HEK293 (cell line): ENCODE data around the gene GREB1L.

Source experiments
- CTCF ChIA-PET: fragments of 350-600 bp; formaldehyde crosslinking; extraction: SDS; loops from one replicate; lab custom pipeline; 2021; ENCODE audit warnings: antibody characterized with exemption; lab: Yijun Ruan, JAX
- POLR2A ChIA-PET: fragments of 300-600 bp; formaldehyde crosslinking; extraction: SDS; loops from one replicate; lab custom pipeline; 2020; ENCODE audit warnings: antibody characterized with exemption, inconsistent platforms; lab: Yijun Ruan, JAX
- H3K27ac ChIP-seq: fragments of 200-500 bp; sonication (Bioruptor generic); 2 replicates; pipeline ENCODE4 v1.5.1; 2014; ENCODE audit warnings: low read depth, low read length, control low read depth, inconsistent platforms; ENCODE audit errors: extremely low read depth
- H3K36me3 ChIP-seq, 2 experiments: fragments of 200-500 bp in 1 of 2; sonication (Bioruptor generic) in 1 of 2; 1 replicate in 1 of 2; 2 replicates in 1 of 2; pipeline ENCODE4 v1.5.1; 2014 to 2017; ENCODE audit warnings: inconsistent platforms in 2 of 2, low read length in 2 of 2; ENCODE audit not compliant: control insufficient read depth in 2 of 2, insufficient read depth in 1 of 2
- H3K4me1 ChIP-seq: fragments of 200-500 bp; sonication (Bioruptor generic); 2 replicates; pipeline ENCODE4 v1.5.1; 2014; ENCODE audit warnings: mild to moderate bottlenecking, low read length, inconsistent platforms; ENCODE audit not compliant: control insufficient read depth, insufficient read depth
- H3K4me3 ChIP-seq: 2 replicates; pipeline ENCODE4 v1.5.1; 2011; ENCODE audit warnings: low read depth, mild to moderate bottlenecking, control low read depth, low read length, moderate library complexity
- H3K9me3 ChIP-seq: fragments of 200-500 bp; sonication (Bioruptor generic); 2 replicates; pipeline ENCODE4 v1.5.1; 2014; ENCODE audit warnings: low read depth, low read length, inconsistent platforms; ENCODE audit not compliant: control insufficient read depth, insufficient read depth
- BCL11B ChIP-seq: fragments of 450-650 bp; formaldehyde crosslinking; IDR thresholded peaks from 2 replicates; pipeline ENCODE4 v1.5.1; 2016; ENCODE audit warnings: low read depth, missing biosample characterization, missing genetic modification characterization
- FEZF1 ChIP-seq: fragments of 450-650 bp; formaldehyde crosslinking; IDR thresholded peaks from 2 replicates; pipeline ENCODE4 v1.5.1; 2016; ENCODE audit warnings: missing biosample characterization, missing genetic modification characterization
- GFI1B ChIP-seq: fragments of 450-650 bp; formaldehyde crosslinking; IDR thresholded peaks from 2 replicates; pipeline ENCODE4 v1.5.1; 2016; ENCODE audit warnings: missing biosample characterization, missing genetic modification characterization
- IKZF3 ChIP-seq: fragments of 450-650 bp; IDR thresholded peaks from 2 replicates; pipeline ENCODE4 v1.5.0; 2018; ENCODE audit warnings: missing biosample characterization, mild to moderate bottlenecking, missing genetic modification characterization, moderate library complexity
- OSR2 ChIP-seq: fragments of 450-650 bp; formaldehyde crosslinking; IDR thresholded peaks from 2 replicates; pipeline ENCODE4 v1.5.1; 2016; ENCODE audit warnings: missing biosample characterization, missing genetic modification characterization
- TCF7L2 ChIP-seq: IDR thresholded peaks from 2 replicates; pipeline ENCODE4 v1.6.1; 2011; ENCODE audit warnings: low read depth, mild to moderate bottlenecking, inconsistent platforms, low read length, moderate library complexity, borderline replicate concordance
- YY2 ChIP-seq: fragments of 450-650 bp; formaldehyde crosslinking; IDR thresholded peaks from 2 replicates; pipeline ENCODE4 v1.5.1; 2016; ENCODE audit warnings: missing biosample characterization, missing genetic modification characterization
- ZBTB48 ChIP-seq: fragments of 450-650 bp; formaldehyde crosslinking; IDR thresholded peaks from 2 replicates; pipeline ENCODE4 v1.5.1; 2016; ENCODE audit warnings: missing biosample characterization, missing genetic modification characterization
- ZNF138 ChIP-seq: fragments of 450-650 bp; formaldehyde crosslinking; IDR thresholded peaks from 2 replicates; pipeline ENCODE4 v1.5.1; 2016; ENCODE audit warnings: missing biosample characterization, missing genetic modification characterization, borderline replicate concordance
- ZNF2 ChIP-seq: fragments of 450-650 bp; formaldehyde crosslinking; IDR thresholded peaks from 2 replicates; pipeline ENCODE4 v1.5.1; 2016; ENCODE audit warnings: missing biosample characterization, missing genetic modification characterization
- ZNF214 ChIP-seq: fragments of 450-650 bp; formaldehyde crosslinking; IDR thresholded peaks from 2 replicates; pipeline ENCODE4 v1.5.1; 2017; ENCODE audit warnings: missing biosample characterization, mild to moderate bottlenecking, missing genetic modification characterization, borderline replicate concordance
- ZNF501 ChIP-seq: fragments of 450-650 bp; formaldehyde crosslinking; IDR thresholded peaks from 2 replicates; pipeline ENCODE4 v1.5.1; 2016; ENCODE audit warnings: missing biosample characterization, missing genetic modification characterization
- ZNF521 ChIP-seq: fragments of 450-650 bp; formaldehyde crosslinking; IDR thresholded peaks from 2 replicates; pipeline ENCODE4 v1.5.1; 2017; ENCODE audit warnings: missing biosample characterization, mild to moderate bottlenecking, missing genetic modification characterization
- ZNF561 ChIP-seq: fragments of 450-650 bp; IDR thresholded peaks from 2 replicates; pipeline ENCODE4 v1.5.1; 2018; ENCODE audit warnings: missing biosample characterization, missing genetic modification characterization, borderline replicate concordance
- ZNF664 ChIP-seq: fragments of 450-650 bp; formaldehyde crosslinking; IDR thresholded peaks from 2 replicates; pipeline ENCODE4 v1.5.1; 2016; ENCODE audit warnings: missing biosample characterization, missing genetic modification characterization
- ZNF843 ChIP-seq: fragments of 450-650 bp; formaldehyde crosslinking; IDR thresholded peaks from 2 replicates; pipeline ENCODE4 v1.5.1; 2016; ENCODE audit warnings: missing biosample characterization, missing genetic modification characterization
- TF ChIP-seq, protein P1 (sequence below): fragments of 450-650 bp; formaldehyde crosslinking; IDR thresholded peaks from 2 replicates; pipeline ENCODE4 v1.5.1; 2017; ENCODE audit warnings: missing biosample characterization, missing genetic modification characterization
- TF ChIP-seq, protein P2 (sequence below): fragments of 450-650 bp; formaldehyde crosslinking; IDR thresholded peaks from 2 replicates; pipeline ENCODE4 v1.5.1; 2017; ENCODE audit warnings: missing biosample characterization, missing genetic modification characterization
- TF ChIP-seq, protein P3 (sequence below): fragments of 450-650 bp; formaldehyde crosslinking; IDR thresholded peaks from 2 replicates; pipeline ENCODE4 v1.5.1; 2016; ENCODE audit warnings: missing biosample characterization, missing genetic modification characterization
- TF ChIP-seq, protein P4 (sequence below): fragments of 450-650 bp; formaldehyde crosslinking; IDR thresholded peaks from 2 replicates; pipeline ENCODE4 v1.5.1; 2017; ENCODE audit warnings: missing biosample characterization, missing genetic modification characterization
- TF ChIP-seq, protein P5 (sequence below): fragments of 450-650 bp; formaldehyde crosslinking; IDR thresholded peaks from 2 replicates; pipeline ENCODE4 v1.5.1; 2016; ENCODE audit warnings: missing biosample characterization, missing genetic modification characterization

The GREB1L gene

DNA sequence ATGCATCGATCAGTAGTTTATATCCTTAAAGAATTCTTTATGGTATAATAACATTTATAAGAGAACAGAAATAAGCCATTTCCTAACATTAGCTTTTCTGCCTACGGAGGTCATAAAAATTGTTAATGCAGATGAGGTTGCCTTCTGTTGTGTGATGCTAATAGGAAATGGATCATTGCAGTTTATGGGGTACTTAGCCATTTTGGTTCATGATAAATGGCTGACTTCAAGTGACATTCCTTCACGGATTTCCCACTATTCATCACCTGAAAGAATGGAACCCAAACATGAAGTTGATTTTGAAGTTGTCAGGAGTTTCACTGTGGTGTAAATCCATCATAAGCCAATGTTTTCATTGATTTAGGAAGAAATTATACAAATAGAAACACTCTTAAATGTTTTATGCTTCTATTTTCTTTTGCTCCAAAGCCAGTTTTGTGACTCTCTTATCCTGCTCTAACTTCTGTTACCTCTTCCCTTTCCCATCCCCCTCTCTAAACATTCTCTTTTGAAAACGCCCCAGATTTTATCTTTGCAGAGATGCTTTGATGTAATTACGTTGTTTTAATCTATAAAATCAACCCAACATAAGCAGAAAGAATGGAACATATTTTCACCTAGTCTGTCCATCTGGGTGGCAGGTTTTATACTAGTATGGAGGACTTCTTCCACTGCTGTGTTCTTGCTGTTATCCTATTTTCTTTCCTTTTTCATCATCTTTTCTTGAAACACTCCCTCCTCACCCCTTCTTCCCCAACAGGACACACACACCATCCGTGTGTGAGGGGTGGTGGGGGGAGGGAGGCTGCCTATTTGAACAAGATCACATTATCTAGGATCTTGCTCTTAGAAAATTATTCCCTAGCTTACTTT lies 58.2 kb downstream of the GREB1L start:
- Histone ChIP-seq H3K4me1 (peaks cover 25% of the 10 kb centered on the region), H3K27ac (no peak overlapping the region), H3K9me3 (no peaks in the 10 kb centered on the region), H3K4me3 (no peak overlapping the region), H3K36me3 (no peaks in the 10 kb centered on the region)
- TF ChIP-seq ZNF138 = no peak
- TF ChIP-seq TCF7L2 = peak; percentile 53; the same call in 1 of the 2 replicates
- TF ChIP-seq IKZF3 (tag by site-specific recombination) = 0 out of 2 replicates have a peak, but pooled peaks have one; percentile 38
- TF ChIP-seq, protein P1, sequence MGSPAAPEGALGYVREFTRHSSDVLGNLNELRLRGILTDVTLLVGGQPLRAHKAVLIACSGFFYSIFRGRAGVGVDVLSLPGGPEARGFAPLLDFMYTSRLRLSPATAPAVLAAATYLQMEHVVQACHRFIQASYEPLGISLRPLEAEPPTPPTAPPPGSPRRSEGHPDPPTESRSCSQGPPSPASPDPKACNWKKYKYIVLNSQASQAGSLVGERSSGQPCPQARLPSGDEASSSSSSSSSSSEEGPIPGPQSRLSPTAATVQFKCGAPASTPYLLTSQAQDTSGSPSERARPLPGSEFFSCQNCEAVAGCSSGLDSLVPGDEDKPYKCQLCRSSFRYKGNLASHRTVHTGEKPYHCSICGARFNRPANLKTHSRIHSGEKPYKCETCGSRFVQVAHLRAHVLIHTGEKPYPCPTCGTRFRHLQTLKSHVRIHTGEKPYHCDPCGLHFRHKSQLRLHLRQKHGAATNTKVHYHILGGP (tag by site-specific recombination) = no peak
- TF ChIP-seq, protein P2, sequence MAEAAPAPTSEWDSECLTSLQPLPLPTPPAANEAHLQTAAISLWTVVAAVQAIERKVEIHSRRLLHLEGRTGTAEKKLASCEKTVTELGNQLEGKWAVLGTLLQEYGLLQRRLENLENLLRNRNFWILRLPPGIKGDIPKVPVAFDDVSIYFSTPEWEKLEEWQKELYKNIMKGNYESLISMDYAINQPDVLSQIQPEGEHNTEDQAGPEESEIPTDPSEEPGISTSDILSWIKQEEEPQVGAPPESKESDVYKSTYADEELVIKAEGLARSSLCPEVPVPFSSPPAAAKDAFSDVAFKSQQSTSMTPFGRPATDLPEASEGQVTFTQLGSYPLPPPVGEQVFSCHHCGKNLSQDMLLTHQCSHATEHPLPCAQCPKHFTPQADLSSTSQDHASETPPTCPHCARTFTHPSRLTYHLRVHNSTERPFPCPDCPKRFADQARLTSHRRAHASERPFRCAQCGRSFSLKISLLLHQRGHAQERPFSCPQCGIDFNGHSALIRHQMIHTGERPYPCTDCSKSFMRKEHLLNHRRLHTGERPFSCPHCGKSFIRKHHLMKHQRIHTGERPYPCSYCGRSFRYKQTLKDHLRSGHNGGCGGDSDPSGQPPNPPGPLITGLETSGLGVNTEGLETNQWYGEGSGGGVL (tag by site-specific recombination) = peak; percentile 43; the same call in 1 of the 2 replicates
- 0 out of 2 replicates have a peak, but pooled peaks have one; percentile 29 for TF ChIP-seq GFI1B (tag by site-specific recombination)
- TF ChIP-seq, protein P3, sequence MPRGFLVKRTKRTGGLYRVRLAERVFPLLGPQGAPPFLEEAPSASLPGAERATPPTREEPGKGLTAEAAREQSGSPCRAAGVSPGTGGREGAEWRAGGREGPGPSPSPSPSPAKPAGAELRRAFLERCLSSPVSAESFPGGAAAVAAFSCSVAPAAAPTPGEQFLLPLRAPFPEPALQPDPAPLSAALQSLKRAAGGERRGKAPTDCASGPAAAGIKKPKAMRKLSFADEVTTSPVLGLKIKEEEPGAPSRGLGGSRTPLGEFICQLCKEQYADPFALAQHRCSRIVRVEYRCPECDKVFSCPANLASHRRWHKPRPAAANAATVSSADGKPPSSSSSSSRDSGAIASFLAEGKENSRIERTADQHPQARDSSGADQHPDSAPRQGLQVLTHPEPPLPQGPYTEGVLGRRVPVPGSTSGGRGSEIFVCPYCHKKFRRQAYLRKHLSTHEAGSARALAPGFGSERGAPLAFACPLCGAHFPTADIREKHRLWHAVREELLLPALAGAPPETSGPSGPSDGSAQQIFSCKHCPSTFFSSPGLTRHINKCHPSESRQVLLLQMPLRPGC (tag by site-specific recombination) = 0 out of 2 replicates have a peak, but pooled peaks have one; percentile 45
- TF ChIP-seq OSR2 = peak; percentile 74
- TF ChIP-seq FEZF1 (tag by site-specific recombination) = peak; percentile 94
- TF ChIP-seq ZNF521 (tag by site-specific recombination) = no peak
- 0 out of 2 replicates have a peak, but pooled peaks have one; percentile 33 for TF ChIP-seq ZNF561 (tag by site-specific recombination)
- no peak for TF ChIP-seq ZNF2
- no peak for TF ChIP-seq ZNF664 (tag by site-specific recombination)
- TF ChIP-seq, protein P4, sequence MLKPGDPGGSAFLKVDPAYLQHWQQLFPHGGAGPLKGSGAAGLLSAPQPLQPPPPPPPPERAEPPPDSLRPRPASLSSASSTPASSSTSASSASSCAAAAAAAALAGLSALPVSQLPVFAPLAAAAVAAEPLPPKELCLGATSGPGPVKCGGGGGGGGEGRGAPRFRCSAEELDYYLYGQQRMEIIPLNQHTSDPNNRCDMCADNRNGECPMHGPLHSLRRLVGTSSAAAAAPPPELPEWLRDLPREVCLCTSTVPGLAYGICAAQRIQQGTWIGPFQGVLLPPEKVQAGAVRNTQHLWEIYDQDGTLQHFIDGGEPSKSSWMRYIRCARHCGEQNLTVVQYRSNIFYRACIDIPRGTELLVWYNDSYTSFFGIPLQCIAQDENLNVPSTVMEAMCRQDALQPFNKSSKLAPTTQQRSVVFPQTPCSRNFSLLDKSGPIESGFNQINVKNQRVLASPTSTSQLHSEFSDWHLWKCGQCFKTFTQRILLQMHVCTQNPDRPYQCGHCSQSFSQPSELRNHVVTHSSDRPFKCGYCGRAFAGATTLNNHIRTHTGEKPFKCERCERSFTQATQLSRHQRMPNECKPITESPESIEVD (tag by site-specific recombination) = peak; percentile 88
- TF ChIP-seq ZNF843 (tag by site-specific recombination) = peak; percentile 77
- TF ChIP-seq BCL11B (tag by site-specific recombination) = peak; percentile 82; the same call in 1 of the 2 replicates
- TF ChIP-seq ZNF214 (tag by site-specific recombination) = no peak
- TF ChIP-seq ZBTB48 = no peak
- TF ChIP-seq ZNF501 = no peak
- TF ChIP-seq, protein P5, sequence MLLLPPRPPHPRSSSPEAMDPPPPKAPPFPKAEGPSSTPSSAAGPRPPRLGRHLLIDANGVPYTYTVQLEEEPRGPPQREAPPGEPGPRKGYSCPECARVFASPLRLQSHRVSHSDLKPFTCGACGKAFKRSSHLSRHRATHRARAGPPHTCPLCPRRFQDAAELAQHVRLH = peak; percentile 71
- 0 out of 2 replicates have a peak, but pooled peaks have one; percentile 16 for TF ChIP-seq YY2 (tag by site-specific recombination)
- ChIA-PET POLR2A (no interaction called here), CTCF (no interaction called here)
